Naive thymus-derived CD4-positive, alpha-beta T cell (primary cell): Measurements from ENCODE around the gene ARHGEF10L. TPM values are rescaled to one million over a fixed set of nuclear protein-coding genes. Genes with fewer than 3 reads are reported as not detected.

Source experiments
- ATAC-seq: fragments of 150-1000 bp; cut with Tn5 transposase; 2 replicates; pipeline ENCODE4 v1.10.0; 2021; ENCODE audit warnings: mild to moderate bottlenecking, moderate library complexity
- CTCF ChIA-PET: fragments of 350-600 bp; sonication (Branson Sonifier 250); formaldehyde crosslinking; loops from one replicate; lab custom pipeline; 2021; ENCODE audit warnings: antibody characterized with exemption; lab: Charles Lee
- POLR2A ChIA-PET: fragments of 350-600 bp; sonication (Branson Sonifier 250); formaldehyde crosslinking; loops from one replicate; lab custom pipeline; 2021; ENCODE audit warnings: antibody characterized with exemption, inconsistent platforms; lab: Charles Lee
- DNase-seq, 9 donors: peaks; one replicate each; pipeline versions ENCODE4 v3.0.0 to v3.0.0-alpha.2; 2020 to 2022; ENCODE audit warnings: mixed read lengths in 1 of 9
- H3K27ac ChIP-seq: one replicate; pipeline ENCODE4 v1.7.0; 2013; ENCODE audit warnings: mild to moderate bottlenecking, low read depth, low read length, moderate library complexity
- H3K27me3 ChIP-seq, 2 donors: one replicate each; pipeline ENCODE4 v1.7.0; 2013; ENCODE audit warnings: low read length in 2 of 2, mild to moderate bottlenecking in 2 of 2, moderate library complexity in 2 of 2; ENCODE audit not compliant: control insufficient read depth in 2 of 2, insufficient read depth in 2 of 2
- H3K36me3 ChIP-seq, 3 experiments: 1 replicate in 2 of 3; 2 replicates in 1 of 3; pipeline ENCODE4 v1.7.0; 2013; ENCODE audit warnings: low read length in 3 of 3, mild to moderate bottlenecking in 3 of 3, moderate library complexity in 1 of 3; ENCODE audit not compliant: insufficient read depth in 3 of 3, control insufficient read depth in 2 of 3
- H3K4me1 ChIP-seq, 2 donors: one replicate each; pipeline ENCODE4 v1.7.0; 2013; ENCODE audit warnings: low read length in 2 of 2, mild to moderate bottlenecking in 2 of 2, moderate library complexity in 1 of 2; ENCODE audit not compliant: control insufficient read depth in 2 of 2, insufficient read depth in 2 of 2
- H3K4me3 ChIP-seq: 2 replicates; pipeline ENCODE4 v1.7.0; 2013; ENCODE audit warnings: mild to moderate bottlenecking, low read length
- H3K9me3 ChIP-seq, 3 experiments: 1 replicate in 2 of 3; 2 replicates in 1 of 3; pipeline ENCODE4 v1.7.0; 2013; ENCODE audit warnings: low read length in 3 of 3; ENCODE audit not compliant: control insufficient read depth in 2 of 3
- H3K27ac Mint-ChIP-seq, 9 donors: one replicate each; pipeline ENCODE4 v1.8.0; 2020 to 2022; ENCODE audit warnings: mixed read lengths in 9 of 9, mild to moderate bottlenecking in 8 of 9, moderate library complexity in 5 of 9, inconsistent platforms in 2 of 9
- H3K27me3 Mint-ChIP-seq, 5 donors: one replicate each; pipeline ENCODE4 v1.8.0; 2021 to 2022; ENCODE audit warnings: mixed read lengths in 5 of 5, mild to moderate bottlenecking in 1 of 5
- H3K36me3 Mint-ChIP-seq, 5 donors: one replicate each; pipeline ENCODE4 v1.8.0; 2020 to 2022; ENCODE audit warnings: mixed read lengths in 5 of 5, mild to moderate bottlenecking in 3 of 5, inconsistent platforms in 1 of 5
- H3K4me1 Mint-ChIP-seq, 7 donors: one replicate each; pipeline ENCODE4 v1.8.0; 2020 to 2022; ENCODE audit warnings: mixed read lengths in 7 of 7, mild to moderate bottlenecking in 3 of 7, inconsistent platforms in 1 of 7
- H3K4me3 Mint-ChIP-seq, 10 donors: one replicate each; pipeline ENCODE4 v1.8.0; 2020 to 2022; ENCODE audit warnings: mild to moderate bottlenecking in 10 of 10, mixed read lengths in 10 of 10, moderate library complexity in 6 of 10, inconsistent platforms in 2 of 10
- H3K9me3 Mint-ChIP-seq, 11 donors: one replicate each; pipeline ENCODE4 v1.8.0; 2020 to 2022; ENCODE audit warnings: mixed read lengths in 11 of 11, mild to moderate bottlenecking in 4 of 11, inconsistent platforms in 1 of 11, moderate library complexity in 1 of 11
- intact Hi-C, 2 donors: fragments of 100-400 bp; cut with micrococcal nuclease; formaldehyde crosslinking; loops; one replicate each; pipeline ENCODE4 v1.15.1; 2023
- polyA plus RNA-seq, 2 donors: library from polyadenylated mRNA; unstranded; fragments of 300-500 nt; fragmentation: Illumina TruSeq; gene quantifications; one replicate each; pipeline ENCODE4 v1.2.3, GENCODE V29; 2021
- total RNA-seq, 6 experiments: library from RNA in 5 of 6; stranded (reverse) in 5 of 6; gene quantifications; 1 replicate in 5 of 6; 2 replicates in 1 of 6; pipeline ENCODE4 v1.2.3 and lab custom pipeline; 2021 to 2026

Gene ARHGEF10L
- total and polyA plus RNA-seq, 7 experiments from 2014 or later, result 0.59 to 19.7 (median 0.84) TPM; not detected in 3

DNA sequence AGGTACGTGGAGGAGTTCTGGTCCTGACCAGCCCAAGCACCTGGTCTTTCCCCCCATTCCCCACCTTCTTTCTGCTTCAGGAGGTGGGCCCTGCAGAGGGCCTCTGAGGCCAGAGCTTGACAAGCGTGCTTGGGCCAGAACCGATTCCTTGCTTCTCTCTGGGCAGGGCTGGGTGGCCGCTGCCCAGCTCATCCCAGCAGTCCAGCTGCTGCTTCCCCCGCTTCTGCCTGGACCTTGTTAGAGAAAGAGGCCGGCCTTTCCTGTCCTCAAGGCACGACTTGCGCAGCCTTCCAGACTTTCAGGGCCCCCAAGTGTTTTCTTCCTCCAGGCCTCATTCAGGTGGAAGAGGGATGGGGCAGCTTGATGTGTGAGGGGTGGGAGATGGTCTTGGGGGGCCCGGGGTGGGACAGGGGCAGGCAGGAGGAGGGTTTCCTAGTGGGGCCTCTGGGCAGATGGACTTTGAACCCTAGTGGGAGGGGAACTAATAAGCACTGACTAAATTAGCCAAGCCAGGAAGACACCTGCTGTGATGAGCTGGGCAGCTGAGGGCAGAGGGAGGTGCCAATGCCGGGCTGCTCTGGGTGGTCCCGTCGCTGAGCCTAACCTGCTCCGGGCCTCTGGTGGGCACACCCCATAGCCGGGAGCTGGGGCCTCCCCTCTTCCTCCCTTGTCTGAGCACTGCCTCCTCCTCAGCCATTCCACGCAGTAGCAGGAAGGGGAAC lies 36.5 kb downstream of the ARHGEF10L start:
- Histone ChIP-seq H3K36me3 (no peaks in the 10 kb centered on the region), H3K9me3 (no peaks in the 10 kb centered on the region), H3K4me1 (no peaks in the 10 kb centered on the region), H3K4me3 (no peak overlapping the region), H3K27me3 (no peaks in the 10 kb centered on the region), H3K27ac (no peak overlapping the region)
- H3K36me3 Mint-ChIP-seq, result no peaks in the 10 kb centered on the region
- H3K27ac Mint-ChIP-seq, result no peak overlapping the region
- intact Hi-C loops, result no loop called here
- H3K27me3 Mint-ChIP-seq, result peaks cover 0 to 4% (median 0%) of the 10 kb centered on the region in 5 donors
- no peak overlapping the region for H3K4me3 Mint-ChIP-seq
- DNase-seq, result no peak
- no peaks in the 10 kb centered on the region for H3K9me3 Mint-ChIP-seq
- ATAC-seq, result no peak
- POLR2A ChIA-PET, result no interaction called here
- peaks cover 0 to 4% (median 0%) of the 10 kb centered on the region in 7 donors for H3K4me1 Mint-ChIP-seq
- CTCF ChIA-PET, result no interaction called here

- Mint-ChIP-seq H3K4me3 (no peak overlapping the region), H3K27me3 (no peaks in the 10 kb centered on the region), H3K4me1 (peaks cover 0 to 5% (median 3%) of the 10 kb centered on the region in 7 donors), H3K36me3 (no peaks in the 10 kb centered on the region), H3K27ac (no peak overlapping the region), H3K9me3 (no peaks in the 10 kb centered on the region)
- no peaks in the 10 kb centered on the region for H3K36me3 ChIP-seq
- H3K4me3 ChIP-seq, result no peak overlapping the region
- H3K27ac ChIP-seq, result no peak overlapping the region
- DNase-seq, result no peak
- no peaks in the 10 kb centered on the region for H3K4me1 ChIP-seq
- no peak for ATAC-seq
- no peaks in the 10 kb centered on the region for H3K27me3 ChIP-seq
- H3K9me3 ChIP-seq, result no peaks in the 10 kb centered on the region
- CTCF ChIA-PET, result no interaction called here
- intact Hi-C loops, result no loop called here
- POLR2A ChIA-PET, result no interaction called here
Measured at GRCh38 chr1:17576519-17576853, 37.0 kb downstream of the ARHGEF10L start.

- Histone ChIP-seq H3K27ac (no peak overlapping the region), H3K4me3 (no peak overlapping the region), H3K4me1 (no peaks in the 10 kb centered on the region), H3K9me3 (no peaks in the 10 kb centered on the region), H3K36me3 (no peaks in the 10 kb centered on the region), H3K27me3 (no peaks in the 10 kb centered on the region)
- no peak for ATAC-seq
- intact Hi-C loops, result no loop called here
- POLR2A ChIA-PET, result no interaction called here
- no peaks in the 10 kb centered on the region for H3K9me3 Mint-ChIP-seq
- peaks cover 0 to 11% (median 4%) of the 10 kb centered on the region in 7 donors for H3K4me1 Mint-ChIP-seq
- H3K4me3 Mint-ChIP-seq, result no peak overlapping the region
- H3K27ac Mint-ChIP-seq, result no peak overlapping the region
- CTCF ChIA-PET, result no interaction called here
- H3K36me3 Mint-ChIP-seq, result no peaks in the 10 kb centered on the region
- no peaks in the 10 kb centered on the region for H3K27me3 Mint-ChIP-seq
- DNase-seq, result no peak
Measured at GRCh38 chr1:17577907-17578297, 38.4 kb downstream of the ARHGEF10L start.

DNA sequence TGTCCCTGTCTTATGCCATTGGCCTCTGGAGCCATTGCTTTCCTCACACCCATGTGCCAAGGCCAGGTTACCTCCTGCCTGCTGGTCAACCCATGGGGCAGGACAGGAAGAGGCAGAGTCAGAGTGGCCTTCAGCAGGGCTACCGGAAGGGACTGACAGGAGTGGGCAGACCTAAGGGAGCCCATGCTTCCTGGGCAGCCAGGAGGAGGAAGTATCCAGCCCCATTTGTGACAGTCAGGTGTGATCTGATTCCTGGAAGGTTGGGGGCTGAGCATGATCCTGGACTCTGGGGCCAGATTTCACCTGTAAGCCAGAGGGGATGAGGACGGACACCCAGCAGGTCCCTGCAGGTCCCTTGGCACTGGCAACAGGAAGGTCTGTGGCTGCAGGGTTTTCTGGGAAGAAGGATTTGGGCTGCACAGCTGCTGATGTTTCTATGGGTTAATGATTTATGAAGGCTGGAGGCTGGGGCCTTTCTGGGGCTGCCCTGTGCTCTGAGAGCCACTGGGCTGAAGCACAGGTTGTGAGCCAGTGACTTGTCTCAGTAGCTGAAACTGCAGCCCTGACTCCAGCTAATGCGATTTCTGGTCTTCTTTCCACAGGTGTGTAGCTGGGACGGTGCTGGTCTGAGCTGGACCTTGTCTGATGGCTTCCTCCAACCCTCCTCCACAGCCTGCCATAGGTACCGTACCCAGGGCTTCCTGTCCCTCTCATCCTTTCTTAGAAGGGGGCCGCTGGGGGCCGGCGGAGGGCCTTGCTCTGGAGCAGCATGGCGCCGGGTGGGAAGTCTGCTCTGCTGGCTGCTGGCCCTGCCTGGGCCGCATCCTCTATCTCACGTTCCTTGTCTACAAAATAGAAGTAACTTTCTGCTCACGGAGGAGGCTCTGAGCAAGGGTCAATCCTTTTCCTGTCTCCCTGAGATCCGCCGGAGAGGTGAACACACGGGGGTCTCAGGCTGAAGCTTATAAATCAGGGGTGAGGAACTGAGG lies 40.7 kb downstream of the ARHGEF10L start:
- Histone ChIP-seq H3K4me1 (no peaks in the 10 kb centered on the region), H3K27ac (no peak overlapping the region), H3K36me3 (no peaks in the 10 kb centered on the region), H3K9me3 (no peaks in the 10 kb centered on the region), H3K27me3 (no peaks in the 10 kb centered on the region), H3K4me3 (no peak overlapping the region)
- Mint-ChIP-seq H3K4me3 (no peak overlapping the region), H3K36me3 (no peaks in the 10 kb centered on the region), H3K4me1 (peaks cover 0 to 11% (median 4%) of the 10 kb centered on the region in 7 donors), H3K27ac (no peak overlapping the region), H3K27me3 (no peaks in the 10 kb centered on the region), H3K9me3 (no peaks in the 10 kb centered on the region)
- ChIA-PET POLR2A (no interaction called here), CTCF (interaction anchor here (0.6 kb wide), 1 partner anchor 243 kb away, joined by 6 read pairs; no protein-coding TSS in a partner anchor)
- no peak for ATAC-seq
- DNase-seq, result no peak
- intact Hi-C loops, result no loop called here

DNA sequence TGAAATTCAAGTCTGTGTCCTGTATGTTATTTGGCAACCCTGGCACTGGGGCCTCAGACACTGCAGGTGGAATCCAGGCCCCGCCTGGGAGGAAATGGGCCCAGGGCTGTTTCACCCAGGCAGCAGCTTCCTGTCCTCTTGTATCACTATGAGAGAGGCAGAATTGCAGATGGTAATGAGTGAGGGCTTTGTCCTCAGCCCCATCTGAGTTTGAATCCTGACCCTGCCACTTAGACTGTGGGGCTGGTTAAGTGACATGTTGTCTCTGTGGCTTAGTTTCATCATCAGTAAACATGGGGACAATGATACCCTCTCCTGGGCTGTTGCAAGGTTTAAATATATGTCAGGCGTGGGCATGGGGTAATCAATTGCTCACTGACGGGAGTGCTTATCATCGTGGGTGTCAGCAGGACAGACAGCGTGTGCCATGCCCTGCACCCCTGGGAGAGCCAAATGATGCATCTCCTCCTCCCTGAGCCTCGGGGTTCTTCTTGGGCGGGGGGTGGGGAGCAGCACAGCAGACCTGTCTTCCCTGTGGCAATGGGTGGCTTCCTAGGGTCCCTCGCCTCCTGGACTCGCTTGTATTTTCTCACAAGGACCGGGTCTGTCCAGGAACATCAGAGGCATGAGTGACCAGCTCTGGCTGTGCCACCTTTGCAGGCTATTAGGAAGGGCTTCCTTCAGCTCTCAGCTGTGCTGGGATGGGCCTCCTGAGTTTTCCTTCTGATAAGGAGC lies 42.1 kb downstream of the ARHGEF10L start:
- Histone ChIP-seq H3K9me3 (no peaks in the 10 kb centered on the region), H3K36me3 (no peaks in the 10 kb centered on the region), H3K27me3 (no peaks in the 10 kb centered on the region), H3K27ac (no peak overlapping the region), H3K4me1 (no peaks in the 10 kb centered on the region), H3K4me3 (no peak overlapping the region)
- H3K9me3 Mint-ChIP-seq, result no peaks in the 10 kb centered on the region
- peak overlapping the region in 1 of 9 donors; percentile 55 for H3K27ac Mint-ChIP-seq
- intact Hi-C loops, result no loop called here
- no peaks in the 10 kb centered on the region for H3K36me3 Mint-ChIP-seq
- ATAC-seq, result peak; percentile 34
- ChIA-PET CTCF (no interaction called here), POLR2A (no interaction called here)
- peaks cover 0 to 11% (median 4%) of the 10 kb centered on the region in 7 donors for H3K4me1 Mint-ChIP-seq
- no peaks in the 10 kb centered on the region for H3K27me3 Mint-ChIP-seq
- DNase-seq, result peak in 1 of 9 donors; percentile 15
- H3K4me3 Mint-ChIP-seq, result no peak overlapping the region

GRCh38 chr1:17582124-17582774 lies 42.8 kb downstream of the ARHGEF10L start:
- H3K27ac ChIP-seq, result no peak overlapping the region
- no peaks in the 10 kb centered on the region for H3K36me3 Mint-ChIP-seq
- intact Hi-C loops, result no loop called here
- DNase-seq (no peak), ATAC-seq (no peak)
- H3K4me1 Mint-ChIP-seq, result peaks cover 0 to 11% (median 5%) of the 10 kb centered on the region in 7 donors
- H3K27me3 ChIP-seq, result no peaks in the 10 kb centered on the region
- H3K36me3 ChIP-seq, result no peaks in the 10 kb centered on the region
- H3K27me3 Mint-ChIP-seq, result no peaks in the 10 kb centered on the region
- no peaks in the 10 kb centered on the region for H3K9me3 ChIP-seq
- H3K4me1 ChIP-seq, result no peaks in the 10 kb centered on the region
- H3K27ac Mint-ChIP-seq, result no peak overlapping the region
- ChIA-PET CTCF (no interaction called here), POLR2A (no interaction called here)
- H3K4me3 ChIP-seq, result no peak overlapping the region
- H3K4me3 Mint-ChIP-seq, result no peak overlapping the region
- no peaks in the 10 kb centered on the region for H3K9me3 Mint-ChIP-seq
